WTC11 (cell line): Measurements from ENCODE around the gene TYMS.

Experiments used
- AFF4 ChIP-seq: sonication (generic); formaldehyde crosslinking; IDR thresholded peaks from 2 replicates; pipeline ENCODE4 v1.8.1; 2023; ENCODE audit warnings: mild to moderate bottlenecking, missing genetic modification reagents, borderline replicate concordance
- CTCF ChIP-seq: fragments of 200-600 bp; IDR thresholded peaks from 2 replicates; pipeline ENCODE4 v1.8.0; 2022; ENCODE audit warnings: antibody characterized with exemption
- ELF4 ChIP-seq: sonication (generic); formaldehyde crosslinking; IDR thresholded peaks from 2 replicates; pipeline ENCODE4 v1.8.1; 2022; ENCODE audit warnings: low read depth, mild to moderate bottlenecking, moderate library complexity, missing genetic modification reagents
- NR2C2 ChIP-seq: sonication (generic); formaldehyde crosslinking; IDR thresholded peaks from 2 replicates; pipeline ENCODE4 v1.8.0; 2022; ENCODE audit warnings: mild to moderate bottlenecking, missing genetic modification reagents
- PREB ChIP-seq: sonication (generic); formaldehyde crosslinking; IDR thresholded peaks from 2 replicates; pipeline ENCODE4 v1.8.1; 2022; ENCODE audit warnings: mild to moderate bottlenecking, missing genetic modification reagents, moderate library complexity, borderline replicate concordance
- SOX15 ChIP-seq: fragments of 250-450 bp; sonication (Bioruptor Pico); IDR thresholded peaks from 2 replicates; pipeline ENCODE4 v1.9.0; 2021; ENCODE audit warnings: mild to moderate bottlenecking
- TP53 ChIP-seq: sonication (generic); formaldehyde crosslinking; IDR thresholded peaks from 2 replicates; pipeline ENCODE4 v1.8.1; 2023; ENCODE audit warnings: mild to moderate bottlenecking, missing genetic modification reagents
- ZBTB21 ChIP-seq: sonication (generic); formaldehyde crosslinking; IDR thresholded peaks from 2 replicates; pipeline ENCODE4 v1.8.1; 2023; ENCODE audit warnings: mild to moderate bottlenecking, missing genetic modification reagents, borderline replicate concordance
- ZNF219 ChIP-seq: sonication (generic); formaldehyde crosslinking; IDR thresholded peaks from 2 replicates; pipeline ENCODE4 v1.8.0; 2023; ENCODE audit warnings: missing genetic modification reagents, mild to moderate bottlenecking, borderline replicate concordance
- ZNF512 ChIP-seq: sonication (generic); formaldehyde crosslinking; IDR thresholded peaks from 2 replicates; pipeline ENCODE4 v1.8.1; 2022; ENCODE audit warnings: missing genetic modification reagents, borderline replicate concordance
- TF ChIP-seq, protein P1 (sequence below): sonication (generic); formaldehyde crosslinking; IDR thresholded peaks from 2 replicates; pipeline ENCODE4 v1.8.0; 2022; ENCODE audit warnings: missing genetic modification reagents
- TF ChIP-seq, protein P2 (sequence below): sonication (generic); formaldehyde crosslinking; IDR thresholded peaks from 2 replicates; pipeline ENCODE4 v1.8.0; 2022; ENCODE audit warnings: mild to moderate bottlenecking, missing genetic modification reagents
- TF ChIP-seq, protein P3 (sequence below): sonication (generic); formaldehyde crosslinking; IDR thresholded peaks from 2 replicates; pipeline ENCODE4 v1.8.0; 2022; ENCODE audit warnings: mild to moderate bottlenecking, missing genetic modification reagents

DNA sequence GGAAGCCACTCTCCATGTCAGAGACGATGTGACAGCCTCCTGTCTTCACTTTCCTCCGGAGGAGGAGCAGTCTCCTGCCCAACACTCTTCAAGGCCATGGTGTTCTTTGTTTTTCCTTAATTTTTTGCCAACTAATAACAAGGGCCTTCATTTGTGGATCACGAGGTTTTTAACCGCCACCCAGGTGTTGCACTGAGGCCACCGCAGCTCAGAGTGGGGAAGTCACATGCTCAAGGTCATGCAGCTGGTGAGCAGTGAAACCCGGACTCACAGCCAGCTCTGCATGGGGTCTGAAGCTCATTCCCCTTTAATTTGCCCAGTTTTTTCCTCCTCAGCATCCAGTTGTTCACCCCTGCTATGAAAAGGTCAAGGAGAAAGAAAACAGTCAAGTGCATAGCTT is 35.4 kb downstream of the TYMS start:
- no peak for TF ChIP-seq CTCF
- TF ChIP-seq, protein P1, sequence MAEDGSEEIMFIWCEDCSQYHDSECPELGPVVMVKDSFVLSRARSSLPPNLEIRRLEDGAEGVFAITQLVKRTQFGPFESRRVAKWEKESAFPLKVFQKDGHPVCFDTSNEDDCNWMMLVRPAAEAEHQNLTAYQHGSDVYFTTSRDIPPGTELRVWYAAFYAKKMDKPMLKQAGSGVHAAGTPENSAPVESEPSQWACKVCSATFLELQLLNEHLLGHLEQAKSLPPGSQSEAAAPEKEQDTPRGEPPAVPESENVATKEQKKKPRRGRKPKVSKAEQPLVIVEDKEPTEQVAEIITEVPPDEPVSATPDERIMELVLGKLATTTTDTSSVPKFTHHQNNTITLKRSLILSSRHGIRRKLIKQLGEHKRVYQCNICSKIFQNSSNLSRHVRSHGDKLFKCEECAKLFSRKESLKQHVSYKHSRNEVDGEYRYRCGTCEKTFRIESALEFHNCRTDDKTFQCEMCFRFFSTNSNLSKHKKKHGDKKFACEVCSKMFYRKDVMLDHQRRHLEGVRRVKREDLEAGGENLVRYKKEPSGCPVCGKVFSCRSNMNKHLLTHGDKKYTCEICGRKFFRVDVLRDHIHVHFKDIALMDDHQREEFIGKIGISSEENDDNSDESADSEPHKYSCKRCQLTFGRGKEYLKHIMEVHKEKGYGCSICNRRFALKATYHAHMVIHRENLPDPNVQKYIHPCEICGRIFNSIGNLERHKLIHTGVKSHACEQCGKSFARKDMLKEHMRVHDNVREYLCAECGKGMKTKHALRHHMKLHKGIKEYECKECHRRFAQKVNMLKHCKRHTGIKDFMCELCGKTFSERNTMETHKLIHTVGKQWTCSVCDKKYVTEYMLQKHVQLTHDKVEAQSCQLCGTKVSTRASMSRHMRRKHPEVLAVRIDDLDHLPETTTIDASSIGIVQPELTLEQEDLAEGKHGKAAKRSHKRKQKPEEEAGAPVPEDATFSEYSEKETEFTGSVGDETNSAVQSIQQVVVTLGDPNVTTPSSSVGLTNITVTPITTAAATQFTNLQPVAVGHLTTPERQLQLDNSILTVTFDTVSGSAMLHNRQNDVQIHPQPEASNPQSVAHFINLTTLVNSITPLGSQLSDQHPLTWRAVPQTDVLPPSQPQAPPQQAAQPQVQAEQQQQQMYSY (CRISPR knock-in tag) = no peak
- no peak for TF ChIP-seq PREB
- no peak for TF ChIP-seq ZNF512 (CRISPR knock-in tag)
- no peak for TF ChIP-seq AFF4 (CRISPR knock-in tag)
- TF ChIP-seq TP53 (CRISPR knock-in tag) = no peak
- TF ChIP-seq NR2C2 = no peak
- no peak for TF ChIP-seq ELF4 (CRISPR knock-in tag)
- no peak for TF ChIP-seq SOX15 (CRISPR knock-in tag)
- TF ChIP-seq, protein P2, sequence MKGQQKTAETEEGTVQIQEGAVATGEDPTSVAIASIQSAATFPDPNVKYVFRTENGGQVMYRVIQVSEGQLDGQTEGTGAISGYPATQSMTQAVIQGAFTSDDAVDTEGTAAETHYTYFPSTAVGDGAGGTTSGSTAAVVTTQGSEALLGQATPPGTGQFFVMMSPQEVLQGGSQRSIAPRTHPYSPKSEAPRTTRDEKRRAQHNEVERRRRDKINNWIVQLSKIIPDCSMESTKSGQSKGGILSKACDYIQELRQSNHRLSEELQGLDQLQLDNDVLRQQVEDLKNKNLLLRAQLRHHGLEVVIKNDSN (CRISPR knock-in tag) = no peak
- TF ChIP-seq, protein P3, sequence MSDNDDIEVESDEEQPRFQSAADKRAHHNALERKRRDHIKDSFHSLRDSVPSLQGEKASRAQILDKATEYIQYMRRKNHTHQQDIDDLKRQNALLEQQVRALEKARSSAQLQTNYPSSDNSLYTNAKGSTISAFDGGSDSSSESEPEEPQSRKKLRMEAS (CRISPR knock-in tag) = no peak
- no peak for TF ChIP-seq ZNF219
- TF ChIP-seq ZBTB21 = no peak
